Measurements from ENCODE around the gene HBS1L.

HBS1L gene

DNA sequence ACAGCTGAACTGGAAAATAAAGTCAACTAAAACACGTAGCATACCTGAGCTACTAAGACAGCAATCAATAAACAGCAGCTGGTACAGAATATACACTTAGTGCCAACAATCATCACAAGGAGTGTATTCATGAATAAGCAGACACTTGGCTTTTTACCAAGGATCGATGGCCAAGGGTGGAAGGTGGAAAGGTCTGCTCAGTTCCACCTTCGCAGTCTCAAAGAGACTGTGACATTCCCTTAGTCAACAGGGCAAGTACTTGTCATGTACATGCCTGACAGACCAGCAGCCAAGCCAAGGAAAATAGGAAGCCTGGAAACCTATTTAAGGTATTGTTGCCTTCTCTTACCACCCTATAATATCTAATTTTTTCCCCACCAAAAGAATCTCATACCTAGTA, 21.4 kb downstream of the HBS1L start:
- DNase-seq, result no peak

DNA sequence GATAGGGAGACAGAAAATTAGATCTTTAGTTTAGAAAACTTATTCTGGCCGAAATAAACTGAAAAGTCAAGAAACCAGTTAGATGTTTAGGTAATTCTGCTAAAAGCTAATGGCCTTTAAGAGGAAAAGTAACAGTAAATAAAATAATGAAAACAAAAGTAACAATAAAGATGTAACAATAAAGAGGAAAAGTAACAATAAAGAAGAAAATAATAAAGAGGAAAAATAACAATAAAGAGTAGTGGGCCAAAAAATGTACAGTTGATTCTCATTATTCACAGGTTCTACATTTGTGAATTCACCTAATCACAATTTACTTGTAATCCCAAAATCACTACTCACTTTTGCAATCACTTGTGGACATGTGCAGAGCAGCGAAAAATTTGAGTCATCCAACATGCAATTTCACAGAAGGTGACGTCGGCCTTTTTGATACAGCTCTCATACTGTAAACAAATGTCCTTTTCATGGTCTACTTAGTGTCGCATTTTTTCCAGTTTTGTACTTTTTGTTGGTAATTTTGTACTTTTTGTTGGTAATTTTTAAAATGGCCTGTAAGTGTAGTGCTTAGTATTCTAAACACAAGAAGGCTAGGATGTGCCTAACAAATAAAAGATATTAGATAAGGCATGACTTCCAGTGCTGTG, 24.0 kb downstream of the HBS1L start:
- DNase-seq, result no peak

DNA sequence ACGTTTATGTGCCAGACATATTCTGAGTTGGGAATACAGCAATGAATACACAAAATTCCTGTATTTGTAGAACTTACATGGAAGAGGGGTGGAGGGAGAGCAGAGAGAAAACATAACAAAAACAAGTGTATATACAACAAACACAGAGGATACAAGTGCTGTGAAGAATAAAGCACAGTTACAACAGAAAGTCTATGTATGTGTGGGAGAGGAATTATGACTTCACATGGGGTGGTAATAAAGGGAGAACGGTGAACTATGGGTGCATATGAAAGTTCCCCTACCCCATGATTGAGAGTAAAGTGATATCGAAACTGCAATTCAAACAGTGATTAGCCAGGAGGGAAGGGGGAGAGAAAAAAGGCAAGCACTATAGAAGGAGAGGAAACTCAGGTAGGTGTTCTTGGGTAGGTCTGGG, 24.6 kb downstream of the HBS1L start:
- no peak for DNase-seq

DNA sequence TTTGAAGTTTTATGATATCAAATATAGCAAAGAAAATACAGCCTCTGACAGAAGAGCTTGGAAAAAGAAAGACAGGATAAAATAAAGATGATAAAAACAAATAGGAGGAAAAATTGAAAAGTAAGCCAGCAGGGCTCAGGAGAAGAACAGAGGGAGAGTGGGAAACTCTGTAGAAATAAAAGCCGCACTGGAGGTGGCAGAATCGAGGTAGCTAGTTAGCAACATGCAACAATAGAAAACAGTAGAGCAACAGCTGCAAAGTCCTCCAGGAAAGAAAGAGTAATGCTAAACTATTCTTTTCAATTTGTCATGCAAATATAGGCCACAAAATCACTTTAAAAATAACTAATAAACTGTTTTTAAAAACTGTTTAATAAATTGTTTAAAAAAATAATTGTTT, 28.8 kb downstream of the HBS1L start:
- no peak for DNase-seq

DNA sequence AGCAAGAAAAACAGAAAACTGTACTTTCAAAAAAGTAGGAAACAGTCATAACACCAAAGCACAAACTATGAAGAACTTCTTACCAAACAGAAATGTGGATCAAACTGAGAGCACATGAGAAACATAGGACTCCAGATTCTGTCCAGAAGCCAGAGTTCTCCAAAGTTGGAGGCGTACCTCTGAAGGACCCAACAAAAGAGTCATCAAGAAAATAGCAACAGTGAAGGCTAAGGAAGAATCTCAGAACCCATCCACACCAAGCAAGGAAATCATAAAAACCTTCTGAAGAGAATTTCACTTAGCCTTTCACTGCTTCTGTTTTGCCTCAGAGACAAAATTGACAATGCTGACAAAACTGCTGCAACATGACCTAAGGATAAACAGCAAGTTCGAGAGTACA, 29.4 kb downstream of the HBS1L start:
- no peak for DNase-seq

DNA sequence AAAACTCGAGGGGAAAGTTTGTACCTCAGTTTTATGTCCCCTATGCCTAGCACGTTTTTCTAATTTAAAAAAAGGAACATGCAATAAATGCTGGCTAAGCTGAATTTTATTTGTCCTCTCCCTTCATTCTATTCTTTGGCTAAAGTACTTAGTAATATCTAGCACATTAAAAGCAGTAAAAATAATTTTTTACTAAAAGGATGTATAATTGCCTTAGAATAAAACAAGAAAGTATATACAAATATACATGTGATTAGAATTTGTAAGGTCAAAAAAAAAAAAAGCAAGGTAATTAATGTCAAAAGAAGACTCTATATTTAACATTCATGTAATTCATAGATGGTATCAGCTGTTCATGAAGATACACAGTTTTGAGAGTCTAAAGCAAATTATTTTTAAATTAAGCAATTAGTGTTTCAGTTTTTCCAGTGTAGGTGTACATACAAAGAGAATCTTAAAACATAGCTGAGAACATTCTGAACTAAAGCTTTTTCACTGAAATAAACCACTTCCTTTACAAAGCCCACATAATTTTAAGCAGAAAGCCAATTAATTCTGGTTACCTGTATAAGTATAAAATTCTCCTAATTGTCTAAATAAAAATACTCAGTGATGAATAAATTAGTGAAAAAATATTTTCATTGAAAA, 32.4 kb downstream of the HBS1L start:
- DNase-seq, result no peak

DNA sequence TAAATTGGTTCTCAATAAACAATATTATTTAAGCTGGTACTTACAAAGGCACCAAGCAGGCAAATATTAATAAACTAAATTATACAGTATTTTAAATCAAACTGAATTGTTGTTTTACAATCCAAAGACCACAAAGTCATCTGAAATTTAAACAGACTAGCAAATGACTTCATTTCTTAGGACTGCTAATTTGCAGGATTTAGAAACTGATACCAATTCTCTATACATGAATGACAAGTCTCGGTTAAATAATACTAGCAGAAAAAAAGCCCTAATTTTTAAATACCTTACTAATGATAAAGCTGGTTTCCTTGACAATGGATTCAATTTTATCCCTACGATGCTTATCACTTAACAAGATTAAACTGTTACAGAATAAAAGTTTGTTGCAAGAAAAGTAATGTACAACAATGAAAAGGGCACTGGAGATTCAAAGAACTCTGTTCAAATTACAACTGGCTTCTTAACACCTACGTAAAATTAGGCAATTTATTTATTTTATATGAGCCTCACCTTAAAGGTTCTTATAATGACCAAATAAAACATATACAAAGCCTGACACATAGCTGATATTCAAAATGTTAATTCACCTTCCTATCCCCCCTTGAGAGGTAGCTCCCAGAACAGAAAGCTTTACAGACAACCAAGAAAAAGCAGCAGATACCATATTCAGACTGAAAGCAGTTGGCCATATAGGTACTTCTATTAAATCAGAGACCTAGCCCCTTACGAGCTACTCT, 33.1 kb downstream of the HBS1L start:
- no peak for DNase-seq

DNA sequence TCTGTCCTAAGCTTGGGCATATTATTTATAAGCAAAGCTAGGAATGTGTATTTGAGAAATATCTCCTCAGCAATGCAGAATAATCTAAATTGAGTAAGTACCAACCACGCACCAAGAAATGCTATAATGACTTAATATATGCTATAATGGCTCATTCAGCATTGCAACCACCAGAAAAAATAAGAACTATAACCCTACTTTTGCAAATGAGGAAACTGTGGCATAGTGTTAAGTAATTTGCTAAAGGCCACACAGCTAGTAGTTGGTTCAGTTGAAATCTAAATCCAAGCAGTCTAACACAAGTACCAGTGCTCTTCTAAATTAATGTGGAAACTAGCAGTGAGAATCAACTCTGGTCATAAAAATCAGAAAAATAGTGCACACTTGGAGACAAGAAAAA, 35.7 kb downstream of the HBS1L start:
- no peak for DNase-seq

DNA sequence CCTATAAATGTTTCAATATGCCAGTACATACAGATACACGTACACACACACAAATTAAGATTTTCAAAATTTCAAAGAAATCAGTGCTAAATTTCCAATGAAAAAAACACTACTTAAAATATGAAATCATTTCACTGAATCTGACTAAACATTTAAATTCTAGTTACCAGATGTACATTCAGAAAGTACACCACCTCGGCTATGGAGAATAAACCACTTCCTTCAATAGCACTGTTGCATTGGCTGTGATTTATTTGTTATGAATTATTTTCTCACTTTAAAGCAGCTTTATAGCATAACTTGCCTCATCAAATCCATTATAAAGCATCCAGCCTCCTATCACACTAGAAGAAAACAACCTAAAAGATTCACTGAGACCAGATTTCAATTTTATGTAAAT, 36.6 kb downstream of the HBS1L start:
- no peak for DNase-seq

DNA sequence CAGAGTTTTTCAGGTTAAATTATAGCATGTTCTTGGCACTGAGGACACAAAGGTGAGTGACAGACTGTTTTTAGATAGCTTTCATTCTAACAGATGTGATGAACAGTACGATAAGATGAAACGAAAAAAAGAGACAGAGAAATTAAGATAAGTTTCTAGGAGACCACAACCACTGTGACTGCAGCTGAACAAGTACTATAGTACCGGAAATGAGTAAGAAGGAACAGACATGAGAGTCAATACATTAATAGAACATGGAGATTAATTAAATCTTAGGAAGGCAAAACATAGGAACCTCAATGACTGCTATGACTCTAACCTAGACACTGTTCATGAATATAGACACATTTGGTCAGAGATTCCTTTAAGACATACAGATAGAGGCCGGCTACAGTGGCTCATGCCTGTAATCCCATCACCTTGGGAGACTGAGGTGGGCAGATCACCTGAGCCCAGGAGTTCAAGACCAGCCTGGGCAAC, 40.2 kb downstream of the HBS1L start:
- DNase-seq, result no peak

DNA sequence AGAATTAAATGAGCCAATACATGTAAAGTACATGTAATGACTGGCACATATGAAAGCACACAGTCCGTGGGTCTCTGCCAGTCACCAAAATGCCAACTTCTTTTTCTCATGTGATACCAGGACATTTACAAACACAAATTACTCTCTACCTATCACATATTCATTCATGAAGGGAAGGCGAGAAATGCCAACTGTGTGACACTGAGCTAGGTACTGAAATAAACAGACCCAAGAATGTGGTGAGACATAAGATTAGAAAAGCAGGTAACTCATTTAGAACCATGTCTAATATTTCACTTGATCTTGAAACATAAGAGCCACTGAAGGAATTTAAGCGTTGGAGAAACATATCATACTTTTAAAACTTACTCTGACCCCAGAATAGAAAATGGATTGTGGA, 41.4 kb downstream of the HBS1L start:
- no peak for DNase-seq

DNA sequence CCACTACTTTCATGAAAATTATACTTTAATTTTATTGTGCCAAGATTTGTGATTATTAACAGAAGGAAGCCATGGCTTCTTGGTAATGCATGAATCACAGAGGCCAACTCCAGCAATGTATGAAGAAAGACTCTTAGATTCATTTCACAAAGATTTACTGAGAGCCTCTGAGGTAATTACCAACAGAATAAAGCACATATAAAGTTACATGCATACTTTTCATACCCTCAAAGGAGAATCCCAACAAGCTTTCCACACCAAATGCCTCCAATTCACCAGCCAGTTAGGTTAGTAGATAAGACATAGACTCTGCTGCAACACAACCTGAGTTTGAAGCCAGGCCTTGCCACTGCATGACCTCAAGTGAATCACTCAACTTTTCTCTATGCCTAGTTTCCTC, 41.9 kb downstream of the HBS1L start:
- DNase-seq, result no peak

DNA sequence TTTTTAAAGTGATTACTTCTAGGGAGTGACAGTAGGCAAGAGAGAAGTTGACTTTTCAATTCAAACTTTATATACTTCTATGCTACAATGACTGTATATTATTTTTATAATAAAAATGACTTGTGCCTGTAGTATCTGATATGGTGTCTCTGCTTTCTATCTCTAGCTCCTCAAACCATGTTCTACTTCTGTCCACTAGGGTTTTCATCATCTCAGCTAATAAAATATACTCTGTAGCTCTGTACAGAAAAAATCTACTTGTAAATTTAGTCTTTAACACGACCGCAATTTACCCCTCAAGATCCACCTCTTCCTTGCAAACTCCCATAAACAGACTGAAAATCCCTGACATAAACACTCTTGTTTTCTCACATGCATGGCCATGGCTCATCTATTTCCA, 42.3 kb downstream of the HBS1L start:
- no peak for DNase-seq

DNA sequence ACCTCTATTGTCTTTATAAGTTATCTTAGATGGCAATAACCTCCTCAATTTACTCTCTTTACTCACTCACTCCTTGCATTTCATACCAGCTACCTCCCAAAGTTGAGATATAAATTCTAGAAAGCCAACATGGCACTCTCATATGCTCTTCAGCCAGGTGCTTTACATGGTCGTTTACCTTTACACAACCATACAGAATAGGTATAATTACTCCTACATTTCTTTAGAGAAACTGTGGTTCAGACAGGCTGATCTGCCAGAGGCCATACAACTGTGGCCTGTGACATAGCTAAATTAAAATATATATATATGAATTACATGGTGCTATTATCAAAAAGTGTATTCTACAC, 45.7 kb downstream of the HBS1L start:
- DNase-seq, result no peak

DNA sequence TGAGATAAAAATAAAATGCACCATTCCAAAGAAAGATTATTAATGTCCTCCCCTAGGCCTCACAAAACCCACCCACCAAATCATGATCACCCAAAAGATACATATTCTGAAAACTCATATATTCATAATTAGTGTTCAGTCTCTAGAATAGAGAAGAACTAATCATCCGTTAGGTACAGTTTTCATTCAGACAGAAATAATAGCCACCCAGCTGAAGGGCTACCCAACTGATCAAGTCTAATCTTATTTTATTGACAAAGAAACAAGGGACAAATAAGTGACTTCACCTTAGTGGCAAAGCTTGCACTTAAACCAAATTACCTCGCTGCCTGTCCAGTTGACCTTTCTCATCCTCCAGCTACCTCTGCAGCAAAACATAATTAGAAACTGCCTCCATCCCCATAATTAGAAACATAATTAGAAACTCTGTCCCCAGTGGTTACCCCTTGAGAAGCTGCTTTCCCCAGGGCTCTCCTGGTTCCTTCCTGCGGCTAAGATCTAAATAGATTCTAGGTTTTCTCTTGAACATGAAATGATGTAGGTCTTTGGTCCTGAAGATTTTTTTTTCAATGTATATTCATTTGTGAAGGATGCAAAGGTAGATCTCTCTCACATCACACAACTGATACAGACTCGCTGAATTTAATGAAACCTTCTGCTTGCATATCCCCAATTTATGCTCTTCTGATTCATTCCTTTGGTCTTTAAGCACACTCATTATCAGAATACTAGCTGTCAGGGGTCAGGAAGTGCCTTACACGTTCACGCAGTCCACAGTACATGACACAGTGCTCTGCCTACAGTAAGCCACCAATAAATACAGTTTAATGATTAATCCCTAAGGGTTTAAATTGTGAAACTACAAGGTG, 46.3 kb downstream of the HBS1L start:
- no peak for DNase-seq

DNA sequence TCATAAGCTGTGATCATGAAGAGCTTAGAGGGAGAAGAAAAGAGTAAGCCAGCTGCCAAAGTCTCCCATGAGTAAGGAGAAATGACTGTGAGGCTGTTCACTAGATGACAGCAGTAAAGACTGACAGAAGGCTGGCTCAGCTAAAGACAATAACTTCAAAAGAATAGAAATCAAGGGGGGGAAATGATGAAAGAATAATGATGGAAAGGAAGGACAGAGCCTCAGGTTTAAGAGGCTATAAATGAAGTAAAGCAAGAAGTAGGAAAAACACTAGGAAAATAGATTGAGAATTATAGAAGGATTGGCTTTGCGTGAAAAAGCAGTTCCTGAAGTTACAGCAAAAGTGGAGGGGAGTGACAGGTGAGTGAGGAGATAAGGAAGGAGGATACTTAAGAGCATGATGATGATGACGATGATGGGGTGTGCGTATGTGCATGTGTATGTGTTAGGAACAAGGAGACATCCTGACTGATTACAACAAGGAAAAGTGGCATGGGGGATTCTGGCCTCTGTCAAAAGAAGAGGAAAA, 48.2 kb downstream of the HBS1L start:
- no peak for DNase-seq

DNA sequence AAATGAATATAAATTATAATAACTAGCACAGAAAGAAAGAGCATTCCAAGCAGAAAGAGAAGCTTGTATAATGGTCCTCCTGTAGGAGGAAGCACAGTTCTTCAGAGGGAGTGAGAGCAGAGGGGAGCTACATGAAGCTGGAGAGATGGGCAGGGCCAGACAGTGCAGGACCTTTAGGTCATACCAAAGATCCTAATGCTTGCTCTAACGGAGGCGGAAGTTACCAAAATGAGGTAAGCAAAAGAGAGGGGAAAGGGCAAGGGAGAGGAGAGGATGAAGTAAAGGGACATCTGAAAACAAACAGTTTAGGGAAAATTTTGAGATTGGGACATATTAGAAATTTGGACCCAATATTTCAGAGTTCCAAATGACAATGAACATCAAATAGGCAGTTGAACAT, 50.2 kb downstream of the HBS1L start:
- no peak for DNase-seq

DNA sequence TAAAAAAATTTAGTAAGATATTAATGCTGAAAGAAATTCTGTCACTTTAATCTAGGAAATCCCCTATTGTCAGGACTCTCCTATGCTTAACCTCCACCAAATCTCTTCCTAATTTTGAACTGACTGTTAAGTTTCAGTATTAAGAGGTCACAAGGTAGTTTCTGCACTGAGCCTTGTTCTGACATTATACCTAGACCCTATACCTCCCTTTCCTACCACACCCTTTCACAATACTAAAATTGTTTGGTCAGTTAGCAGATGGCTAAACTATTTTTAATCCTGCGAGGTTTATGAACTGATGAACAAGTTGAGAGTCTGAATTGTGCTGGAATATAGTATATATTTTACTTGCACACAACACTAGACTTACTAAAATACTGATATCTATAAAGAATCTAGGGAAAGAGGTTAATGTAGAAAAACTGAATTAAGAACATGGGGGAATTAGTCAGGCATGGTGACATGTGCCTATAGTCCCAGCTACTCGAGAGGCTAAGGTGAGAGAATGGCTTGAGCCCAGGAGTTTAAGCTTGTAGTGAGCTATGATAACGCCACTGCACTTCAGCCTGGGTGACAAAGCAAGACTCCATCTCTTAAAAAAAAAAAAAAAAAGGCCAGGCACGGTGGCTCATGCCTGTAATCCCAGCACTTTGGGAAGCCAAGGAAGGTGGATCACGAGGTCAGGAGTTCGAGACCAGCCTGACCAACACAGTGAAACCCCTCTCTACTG, 51.5 kb downstream of the HBS1L start:
- no peak for DNase-seq

DNA sequence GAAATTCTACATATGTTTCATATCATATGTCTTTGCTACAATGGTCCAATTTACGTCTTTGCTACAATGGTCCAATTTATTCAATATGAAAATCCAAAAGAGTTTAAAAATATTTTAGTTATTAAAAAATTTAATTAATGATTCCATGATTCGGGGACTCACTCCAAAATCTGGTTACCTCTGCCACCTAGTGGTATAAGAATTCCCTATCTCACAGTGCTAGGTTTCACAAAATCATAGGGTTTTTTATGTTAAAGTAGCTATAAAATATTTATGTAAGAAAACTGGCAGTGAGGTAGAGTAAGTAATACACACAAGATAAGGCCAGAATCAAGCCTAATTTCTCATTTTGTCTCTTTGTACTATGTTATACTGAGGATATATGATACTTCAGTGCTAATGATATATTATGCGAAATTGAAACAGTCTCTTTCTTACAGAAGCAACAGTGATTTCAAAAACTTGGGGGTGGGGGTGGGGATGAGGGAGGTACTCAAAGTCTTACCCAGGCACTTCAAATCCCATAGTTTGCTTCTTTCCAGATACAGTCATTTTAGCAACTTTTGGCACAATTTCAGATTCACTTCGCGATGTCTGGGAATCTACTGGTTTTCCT, 52.3 kb downstream of the HBS1L start:
- DNase-seq, result no peak

DNA sequence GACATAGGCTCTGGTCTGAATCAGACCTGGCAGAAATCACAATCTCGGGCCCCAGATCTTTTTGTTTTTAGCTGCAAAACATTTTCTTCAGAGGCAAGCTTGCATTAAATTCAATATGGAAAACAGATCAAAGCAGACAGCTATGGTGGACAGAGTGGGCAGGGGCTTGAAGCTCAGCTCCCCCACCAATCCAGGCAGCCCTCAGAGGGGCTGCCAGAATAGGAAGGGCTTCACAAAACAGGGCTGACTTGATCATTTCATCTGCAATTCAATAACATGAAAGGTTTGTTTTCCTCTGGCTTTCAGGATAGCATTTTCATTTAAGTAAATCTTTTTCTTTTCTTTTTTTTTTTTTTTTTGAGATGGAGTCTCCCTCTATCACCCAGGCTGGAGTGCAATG, 55.5 kb downstream of the HBS1L start:
- DNase-seq, result no peak

DNA sequence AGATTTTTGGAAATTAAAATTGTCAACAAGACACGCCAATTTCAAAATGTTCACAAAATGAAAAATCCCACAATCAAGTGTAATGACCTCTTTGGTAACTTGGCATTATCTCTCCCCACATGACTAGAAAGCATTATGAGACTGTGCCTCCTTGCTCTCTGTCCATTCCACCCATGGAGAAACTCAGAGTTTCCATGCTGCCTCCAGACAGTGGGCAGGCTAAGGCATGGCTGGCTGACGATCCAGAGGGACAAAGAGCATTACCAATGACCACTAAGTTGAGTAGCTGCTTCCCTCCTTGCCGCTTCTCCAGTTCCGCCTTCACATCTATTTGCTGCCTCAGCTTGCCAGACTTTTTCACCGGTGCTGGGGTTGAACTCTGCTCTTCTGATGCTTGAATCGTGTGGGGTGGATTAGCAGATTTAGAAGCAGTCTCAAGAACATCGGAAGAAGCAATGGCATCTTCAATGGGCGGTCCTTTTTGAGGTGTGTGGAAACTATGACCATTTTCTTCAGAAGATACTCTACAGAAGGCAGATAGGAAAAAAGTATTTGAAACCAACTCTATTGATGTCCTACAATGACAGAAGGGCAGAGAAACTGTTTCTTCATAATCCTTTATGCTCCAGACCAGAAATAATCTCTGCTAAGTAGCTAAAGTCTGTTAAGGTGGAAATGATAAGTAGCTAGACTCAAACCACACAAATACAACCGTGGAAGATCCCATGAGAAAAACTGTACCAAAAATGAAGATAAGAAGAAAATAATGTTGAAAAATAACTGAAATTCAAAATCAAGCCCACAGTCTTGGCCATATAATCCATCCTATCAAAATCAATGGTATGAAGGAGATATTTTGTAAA, 57.3 kb downstream of the HBS1L start:
- no peak for DNase-seq

Measured in effector CD8-positive, alpha-beta T cell (primary cell).